ENCODE measurements around the gene BET1.
A peak's percentile ranks its signal among the peaks of the same experiment; 100 is the strongest.

The BET1 gene

DNA sequence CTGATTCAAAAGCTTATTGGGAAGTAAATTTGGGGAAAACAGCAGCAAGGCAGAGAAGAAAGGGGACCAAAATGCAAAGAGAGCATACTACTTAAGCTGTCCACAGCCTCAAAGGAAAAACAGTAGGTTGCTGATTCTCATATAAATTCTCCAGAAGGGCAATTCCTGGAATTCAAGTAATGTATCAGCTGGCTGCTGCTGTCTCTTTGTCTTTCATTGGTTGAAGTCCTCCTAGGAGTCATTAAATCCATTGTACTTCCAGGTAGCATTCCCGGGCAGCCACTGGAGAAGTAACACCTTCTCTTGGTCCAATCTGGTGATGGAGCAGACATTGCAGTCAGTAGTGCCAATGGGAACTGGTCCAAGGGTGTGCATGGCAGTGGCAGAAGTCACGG lies 22.7 kb downstream of the BET1 start:
- Histone ChIP-seq H3K4me2 (ENCODE audit: low read length) (peak overlapping the region; percentile 86), H3K36me3 (replicated peaks; ENCODE audit: low read depth, low read length) (no peaks in the 10 kb centered on the region), H2AFZ (ENCODE audit: low read depth, low read length) (0 out of 2 replicates have a peak overlapping the region, but pooled peaks have one; percentile 50), H3K9ac (ENCODE audit: low read length) (no peak overlapping the region; the same call in 1 of the 2 replicates), H3K27ac (ENCODE audit: low read length) (no peak overlapping the region), H3K9me3 (ENCODE audit: insufficient read depth, low read length) (no peaks in the 10 kb centered on the region), H3K79me2 (ENCODE audit: low read length) (no peaks in the 10 kb centered on the region), H3K27me3 (ENCODE audit: low read depth, low read length) (no peaks in the 10 kb centered on the region), H3K4me3 (ENCODE audit: low read length) (peak overlapping the region; percentile 73), H4K20me1 (ENCODE audit: insufficient read depth, low read length) (no peaks in the 10 kb centered on the region), H3K4me1 (ENCODE audit: low read length) (peaks cover 13% of the 10 kb centered on the region)
- TF ChIP-seq EZH2phosphoT487 (IDR thresholded peaks at IDR 0.05; ENCODE audit: low read depth), result no peak
- TF ChIP-seq, protein P1, sequence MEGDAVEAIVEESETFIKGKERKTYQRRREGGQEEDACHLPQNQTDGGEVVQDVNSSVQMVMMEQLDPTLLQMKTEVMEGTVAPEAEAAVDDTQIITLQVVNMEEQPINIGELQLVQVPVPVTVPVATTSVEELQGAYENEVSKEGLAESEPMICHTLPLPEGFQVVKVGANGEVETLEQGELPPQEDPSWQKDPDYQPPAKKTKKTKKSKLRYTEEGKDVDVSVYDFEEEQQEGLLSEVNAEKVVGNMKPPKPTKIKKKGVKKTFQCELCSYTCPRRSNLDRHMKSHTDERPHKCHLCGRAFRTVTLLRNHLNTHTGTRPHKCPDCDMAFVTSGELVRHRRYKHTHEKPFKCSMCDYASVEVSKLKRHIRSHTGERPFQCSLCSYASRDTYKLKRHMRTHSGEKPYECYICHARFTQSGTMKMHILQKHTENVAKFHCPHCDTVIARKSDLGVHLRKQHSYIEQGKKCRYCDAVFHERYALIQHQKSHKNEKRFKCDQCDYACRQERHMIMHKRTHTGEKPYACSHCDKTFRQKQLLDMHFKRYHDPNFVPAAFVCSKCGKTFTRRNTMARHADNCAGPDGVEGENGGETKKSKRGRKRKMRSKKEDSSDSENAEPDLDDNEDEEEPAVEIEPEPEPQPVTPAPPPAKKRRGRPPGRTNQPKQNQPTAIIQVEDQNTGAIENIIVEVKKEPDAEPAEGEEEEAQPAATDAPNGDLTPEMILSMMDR (IDR thresholded peaks at IDR 0.05; ENCODE audit: low read depth, low read length), result no peak

DNA sequence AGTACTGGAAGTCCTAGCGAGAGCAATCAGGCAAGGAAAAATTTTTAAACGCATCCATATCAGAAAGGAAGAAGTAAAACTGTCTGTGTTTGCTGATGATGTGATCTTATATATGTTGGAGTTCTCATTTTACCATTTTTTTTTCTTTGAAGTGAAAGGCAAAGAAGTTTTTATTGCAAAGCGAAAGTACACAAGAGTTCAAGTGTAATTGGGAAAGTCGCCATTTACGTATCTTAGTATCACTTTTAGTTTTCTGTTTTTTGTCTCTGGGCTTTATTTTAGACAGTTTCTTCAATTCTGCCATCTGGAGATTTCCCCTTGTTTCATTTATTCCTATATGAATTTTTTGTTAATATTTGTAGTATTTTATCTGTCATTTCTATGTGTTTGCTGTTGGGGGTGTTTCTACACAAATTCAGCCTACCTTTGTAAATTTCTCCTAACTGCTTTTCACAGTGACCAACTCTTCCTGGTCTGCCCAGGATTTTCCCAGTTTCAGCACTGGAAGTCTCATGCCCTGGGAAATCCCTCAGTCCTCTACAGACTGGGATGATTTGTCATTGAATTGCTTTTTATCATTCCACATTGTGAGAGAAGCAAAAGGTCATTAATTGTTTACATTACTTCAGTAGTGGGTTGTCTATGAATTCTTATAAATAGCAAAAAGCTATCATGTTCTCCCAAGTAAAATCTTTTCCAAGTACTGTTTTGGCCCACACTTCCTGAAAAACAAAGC lies 23.2 kb downstream of the BET1 start:
- peak overlapping the region; percentile 50 for H2AFZ ChIP-seq (ENCODE audit: low read depth, low read length)
- no peaks in the 10 kb centered on the region for H3K9me3 ChIP-seq (ENCODE audit: insufficient read depth, low read length)
- peak overlapping the region; percentile 73 for H3K4me3 ChIP-seq (ENCODE audit: low read length)
- H3K4me1 ChIP-seq (ENCODE audit: low read length), result peaks cover 13% of the 10 kb centered on the region
- peak overlapping the region; percentile 19; the same call in 1 of the 2 replicates for H3K27ac ChIP-seq (ENCODE audit: low read length)
- no peaks in the 10 kb centered on the region for H4K20me1 ChIP-seq (ENCODE audit: insufficient read depth, low read length)
- H3K79me2 ChIP-seq (ENCODE audit: low read length), result no peaks in the 10 kb centered on the region
- TF ChIP-seq EZH2phosphoT487 (IDR thresholded peaks at IDR 0.05; ENCODE audit: low read depth), result no peak
- TF ChIP-seq, protein P1 (IDR thresholded peaks at IDR 0.05; ENCODE audit: low read depth, low read length), result no peak
- peak overlapping the region; percentile 43 for H3K9ac ChIP-seq (ENCODE audit: low read length)
- H3K27me3 ChIP-seq (ENCODE audit: low read depth, low read length), result no peaks in the 10 kb centered on the region
- peak overlapping the region; percentile 86 for H3K4me2 ChIP-seq (ENCODE audit: low read length)
- no peaks in the 10 kb centered on the region for H3K36me3 ChIP-seq (replicated peaks; ENCODE audit: low read depth, low read length)

DNA sequence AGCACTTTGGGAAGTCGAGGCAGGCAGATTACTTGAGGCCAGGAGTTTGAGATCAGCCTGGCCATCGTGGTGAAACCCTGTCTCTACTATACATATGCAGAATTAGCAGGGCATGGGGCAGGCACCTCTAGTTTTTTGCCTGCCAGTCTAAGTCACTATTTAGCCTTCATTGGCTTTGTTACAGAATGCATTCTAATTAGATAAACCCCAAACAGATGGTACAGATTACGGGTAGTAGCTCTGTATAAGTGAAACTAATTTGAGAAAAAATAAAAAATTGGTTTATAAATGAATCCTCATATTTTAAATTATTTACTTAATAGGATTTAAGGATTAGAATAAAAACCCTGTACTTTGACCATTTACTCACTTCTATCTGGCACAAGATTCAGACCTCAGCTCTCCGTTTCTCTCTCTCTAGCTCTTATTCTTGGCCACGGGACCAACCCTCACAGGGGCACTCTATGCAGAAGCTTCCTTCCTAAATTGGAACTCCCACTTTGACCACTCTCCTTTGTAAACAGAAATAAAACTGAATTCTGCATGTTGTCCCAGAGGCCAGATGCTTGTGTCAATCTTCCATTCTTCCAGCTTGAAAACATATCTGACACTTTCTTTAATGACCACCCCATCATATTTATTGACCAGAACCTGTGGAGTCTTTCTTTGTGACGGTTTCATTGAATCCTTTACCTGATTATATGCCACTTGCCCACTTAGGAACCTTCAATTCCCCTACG lies 26.8 kb downstream of the BET1 start:
- Histone ChIP-seq H3K9me3 (ENCODE audit: insufficient read depth, low read length) (no peaks in the 10 kb centered on the region), H3K27me3 (ENCODE audit: low read depth, low read length) (no peaks in the 10 kb centered on the region), H2AFZ (ENCODE audit: low read depth, low read length) (no peak overlapping the region), H3K4me1 (ENCODE audit: low read length) (peaks cover 13% of the 10 kb centered on the region), H3K36me3 (replicated peaks; ENCODE audit: low read depth, low read length) (no peaks in the 10 kb centered on the region), H4K20me1 (ENCODE audit: insufficient read depth, low read length) (no peaks in the 10 kb centered on the region), H3K4me3 (ENCODE audit: low read length) (no peak overlapping the region), H3K9ac (ENCODE audit: low read length) (no peak overlapping the region), H3K4me2 (ENCODE audit: low read length) (no peak overlapping the region), H3K27ac (ENCODE audit: low read length) (no peak overlapping the region), H3K79me2 (ENCODE audit: low read length) (no peaks in the 10 kb centered on the region)
- no peak for TF ChIP-seq EZH2phosphoT487 (IDR thresholded peaks at IDR 0.05; ENCODE audit: low read depth)
- TF ChIP-seq, protein P1 (IDR thresholded peaks at IDR 0.05; ENCODE audit: low read depth, low read length), result no peak

DNA sequence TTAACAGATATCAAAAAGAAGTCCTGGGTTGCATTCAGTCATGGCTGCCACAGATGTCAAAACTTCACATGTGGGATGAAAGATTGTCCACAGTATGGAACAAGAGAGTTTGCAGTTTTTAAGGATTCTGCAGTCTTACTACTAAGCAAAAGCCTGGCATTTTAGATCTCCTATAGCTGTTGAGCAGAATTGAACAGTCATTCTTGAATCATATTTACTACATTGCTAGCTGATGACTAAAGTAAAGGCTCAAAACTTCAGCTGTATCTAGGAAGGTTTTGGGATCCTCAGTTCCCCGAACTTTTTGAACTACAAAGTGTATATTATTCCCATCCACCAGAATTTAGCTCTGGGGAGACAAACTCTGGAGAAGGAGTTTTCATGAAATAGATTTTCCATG lies 31.0 kb downstream of the BET1 start:
- Histone ChIP-seq H3K4me1 (ENCODE audit: low read length) (no peaks in the 10 kb centered on the region), H3K9ac (ENCODE audit: low read length) (no peak overlapping the region), H4K20me1 (ENCODE audit: insufficient read depth, low read length) (no peaks in the 10 kb centered on the region), H3K27ac (ENCODE audit: low read length) (no peak overlapping the region), H3K4me2 (ENCODE audit: low read length) (no peak overlapping the region), H2AFZ (ENCODE audit: low read depth, low read length) (no peak overlapping the region), H3K79me2 (ENCODE audit: low read length) (no peaks in the 10 kb centered on the region), H3K4me3 (ENCODE audit: low read length) (no peak overlapping the region), H3K27me3 (ENCODE audit: low read depth, low read length) (no peaks in the 10 kb centered on the region), H3K9me3 (ENCODE audit: insufficient read depth, low read length) (no peaks in the 10 kb centered on the region), H3K36me3 (replicated peaks; ENCODE audit: low read depth, low read length) (no peaks in the 10 kb centered on the region)
- TF ChIP-seq EZH2phosphoT487 (IDR thresholded peaks at IDR 0.05; ENCODE audit: low read depth), result no peak
- TF ChIP-seq, protein P1 (IDR thresholded peaks at IDR 0.05; ENCODE audit: low read depth, low read length), result no peak
